ENCODE data around the gene BTC. TPM values are rescaled to one million over a fixed set of nuclear protein-coding genes. Genes with fewer than 3 reads are reported as not detected.

The BTC gene
- total RNA-seq, 1 experiment from 2014 or later, result not detected

DNA sequence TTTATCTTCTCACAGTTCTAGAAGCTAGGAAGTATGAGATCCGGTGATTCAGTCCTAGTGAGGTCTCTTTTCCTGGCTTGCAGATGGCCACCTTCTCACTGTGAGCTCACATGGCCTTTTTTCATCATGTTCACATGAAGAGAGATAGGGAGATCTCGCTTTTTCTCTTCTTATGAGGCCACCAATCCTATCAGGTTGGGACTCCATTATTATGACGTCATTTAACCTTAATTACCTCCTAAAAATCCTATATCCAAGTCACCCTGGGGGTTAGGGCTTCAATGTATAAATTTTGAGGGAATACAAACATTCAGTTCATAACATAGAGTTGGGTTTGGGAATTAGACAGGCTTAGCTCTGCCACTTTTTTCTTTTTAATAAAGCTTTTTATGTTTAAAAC, 6.0 kb upstream of the BTC start:
- H2BK20ac ChIP-seq (ENCODE audit: low read depth, low read length, poor library complexity, severe bottlenecking), result no peak overlapping the region
- no peak overlapping the region for H3K4me3 Mint-ChIP-seq
- no peaks in the 10 kb centered on the region for H3K23me2 ChIP-seq (ENCODE audit: insufficient read length, low read depth, low read length, poor library complexity, severe bottlenecking)
- H3K9ac ChIP-seq (ENCODE audit: extremely low read depth, insufficient read length, low read length), result no peak overlapping the region
- no peaks in the 10 kb centered on the region for H3K27me3 ChIP-seq (ENCODE audit: insufficient read depth, low read length)
- no peak overlapping the region for H2AK5ac ChIP-seq (ENCODE audit: insufficient read length, low read length)
- H2BK12ac ChIP-seq (ENCODE audit: insufficient read length, low read depth, low read length), result no peak overlapping the region
- no peak overlapping the region for H3K4ac ChIP-seq (ENCODE audit: low read depth, low read length)
- H3K27ac Mint-ChIP-seq, result no peak overlapping the region
- no peak overlapping the region for H4K8ac ChIP-seq (replicated peaks; ENCODE audit: insufficient read length, low read depth, low read length)
- DNase-seq, result no peak
- no peaks in the 10 kb centered on the region for H3K4me1 ChIP-seq (ENCODE audit: insufficient read depth, low read length)
- H3K36me3 Mint-ChIP-seq (ENCODE audit: insufficient read depth in 1 of 3, low read depth in 3 of 3), result no peaks in the 10 kb centered on the region
- H3T11ph ChIP-seq (ENCODE audit: low read length), result no peak overlapping the region
- H3K27me3 Mint-ChIP-seq (ENCODE audit: low read depth), result peaks cover 9% of the 10 kb centered on the region
- H3K79me1 ChIP-seq (ENCODE audit: insufficient read depth, low read depth, low read length, poor library complexity, severe bottlenecking), result no peaks in the 10 kb centered on the region
- no peak overlapping the region for H2BK5ac ChIP-seq (ENCODE audit: insufficient read length, low read length)
- no peaks in the 10 kb centered on the region for H3K4me1 Mint-ChIP-seq
- H4K20me1 ChIP-seq (ENCODE audit: control insufficient read depth, insufficient read depth, insufficient read length), result no peaks in the 10 kb centered on the region
- H4K5ac ChIP-seq (ENCODE audit: insufficient read length, low read depth, low read length), result no peak overlapping the region
- H3K9me3 ChIP-seq (ENCODE audit: control insufficient read depth, low read depth, low read length), result no peaks in the 10 kb centered on the region
- H3K56ac ChIP-seq (ENCODE audit: insufficient read length, low read depth, low read length), result no peak overlapping the region
- H2AFZ ChIP-seq (ENCODE audit: low read length), result no peak overlapping the region
- TF ChIP-seq, protein P1, sequence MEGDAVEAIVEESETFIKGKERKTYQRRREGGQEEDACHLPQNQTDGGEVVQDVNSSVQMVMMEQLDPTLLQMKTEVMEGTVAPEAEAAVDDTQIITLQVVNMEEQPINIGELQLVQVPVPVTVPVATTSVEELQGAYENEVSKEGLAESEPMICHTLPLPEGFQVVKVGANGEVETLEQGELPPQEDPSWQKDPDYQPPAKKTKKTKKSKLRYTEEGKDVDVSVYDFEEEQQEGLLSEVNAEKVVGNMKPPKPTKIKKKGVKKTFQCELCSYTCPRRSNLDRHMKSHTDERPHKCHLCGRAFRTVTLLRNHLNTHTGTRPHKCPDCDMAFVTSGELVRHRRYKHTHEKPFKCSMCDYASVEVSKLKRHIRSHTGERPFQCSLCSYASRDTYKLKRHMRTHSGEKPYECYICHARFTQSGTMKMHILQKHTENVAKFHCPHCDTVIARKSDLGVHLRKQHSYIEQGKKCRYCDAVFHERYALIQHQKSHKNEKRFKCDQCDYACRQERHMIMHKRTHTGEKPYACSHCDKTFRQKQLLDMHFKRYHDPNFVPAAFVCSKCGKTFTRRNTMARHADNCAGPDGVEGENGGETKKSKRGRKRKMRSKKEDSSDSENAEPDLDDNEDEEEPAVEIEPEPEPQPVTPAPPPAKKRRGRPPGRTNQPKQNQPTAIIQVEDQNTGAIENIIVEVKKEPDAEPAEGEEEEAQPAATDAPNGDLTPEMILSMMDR (conservative IDR thresholded peaks at IDR 0.05), result no peak
- H3K14ac ChIP-seq (ENCODE audit: insufficient read depth, low read length), result no peak overlapping the region
- H3K9me3 Mint-ChIP-seq, result no peaks in the 10 kb centered on the region
- no peak overlapping the region for H2BK15ac ChIP-seq (ENCODE audit: low read depth, low read length)
- no peak overlapping the region for H3K4me2 ChIP-seq (ENCODE audit: insufficient read depth, insufficient read length, low read length)
- no peak overlapping the region for H2BK120ac ChIP-seq (ENCODE audit: low read depth, low read length, poor library complexity, severe bottlenecking)
- H4K91ac ChIP-seq (ENCODE audit: insufficient read length, low read depth, low read length), result no peak overlapping the region
- no peak overlapping the region for H3K27ac ChIP-seq (ENCODE audit: insufficient read length, low read depth, low read length)
- H3K18ac ChIP-seq (ENCODE audit: insufficient read length, low read depth, low read length), result no peak overlapping the region
- H3K79me2 ChIP-seq (ENCODE audit: insufficient read depth, low read length), result no peaks in the 10 kb centered on the region
- H3K23ac ChIP-seq (ENCODE audit: insufficient read length, low read depth, low read length), result no peak overlapping the region
- no CpG with 5 or more reads among the region's 3 CpGs for WGBS (ENCODE audit: extremely low coverage, insufficient read length, low lambda C conversion rate)
